MM.1S (cell line): ENCODE measurements around the gene GALNS.

Experiments used
- EZH2 ChIP-seq: fragments of 300-600 bp; sonication (generic); optimal IDR thresholded peaks from 2 replicates; pipeline ENCODE3; 2017; ENCODE audit warnings: low read depth, mild to moderate bottlenecking, antibody characterized with exemption, low read length, mixed read lengths
- EZH2phosphoT487 ChIP-seq: fragments of 300-600 bp; sonication (generic); IDR thresholded peaks from 2 replicates; pipeline ENCODE4 v1.6.1; 2018; ENCODE audit warnings: antibody characterized with exemption, low read length
- TF ChIP-seq, protein P1 (sequence below): fragments of 300-600 bp; sonication (generic); IDR thresholded peaks from 2 replicates; pipeline ENCODE4 v1.5.1; 2016; ENCODE audit warnings: antibody characterized with exemption, low read length, mixed read lengths

DNA sequence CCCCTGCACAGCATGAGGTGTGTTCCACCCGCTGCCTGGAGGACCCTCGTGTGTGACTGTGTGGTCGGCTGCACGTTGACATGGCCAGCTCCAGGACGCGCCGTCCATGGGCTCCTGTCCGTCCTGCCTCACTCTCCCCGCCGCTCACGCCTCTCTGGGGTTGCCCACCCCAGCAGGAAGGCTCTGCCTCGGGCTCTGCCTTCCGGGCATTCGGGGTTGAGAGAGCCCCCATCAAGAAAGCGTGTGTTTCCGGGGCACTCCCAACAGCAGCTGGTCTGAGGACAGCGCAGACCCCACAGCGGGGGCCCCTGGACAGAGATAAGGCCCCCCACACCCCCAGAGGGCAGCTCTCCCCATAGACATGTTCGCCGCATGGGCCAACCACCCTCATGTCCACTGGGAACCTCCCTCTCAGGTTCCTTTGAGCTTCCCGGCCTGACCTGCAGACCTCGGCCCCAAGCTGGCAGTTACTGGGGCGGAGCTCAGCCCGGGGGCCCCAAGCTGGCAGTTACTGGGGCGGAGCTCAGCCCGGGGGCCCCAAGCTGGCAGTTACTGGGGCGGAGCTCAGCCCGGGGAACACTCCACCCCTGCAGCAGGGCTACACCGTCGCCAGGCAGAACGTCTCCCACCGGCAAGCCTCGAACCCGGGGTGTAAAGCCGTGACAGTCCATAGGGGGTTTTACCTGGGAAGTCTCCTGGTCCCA lies 63.3 kb downstream of the GALNS start:
- TF ChIP-seq EZH2 (no peak), EZH2phosphoT487 (no peak)
- TF ChIP-seq, protein P1, sequence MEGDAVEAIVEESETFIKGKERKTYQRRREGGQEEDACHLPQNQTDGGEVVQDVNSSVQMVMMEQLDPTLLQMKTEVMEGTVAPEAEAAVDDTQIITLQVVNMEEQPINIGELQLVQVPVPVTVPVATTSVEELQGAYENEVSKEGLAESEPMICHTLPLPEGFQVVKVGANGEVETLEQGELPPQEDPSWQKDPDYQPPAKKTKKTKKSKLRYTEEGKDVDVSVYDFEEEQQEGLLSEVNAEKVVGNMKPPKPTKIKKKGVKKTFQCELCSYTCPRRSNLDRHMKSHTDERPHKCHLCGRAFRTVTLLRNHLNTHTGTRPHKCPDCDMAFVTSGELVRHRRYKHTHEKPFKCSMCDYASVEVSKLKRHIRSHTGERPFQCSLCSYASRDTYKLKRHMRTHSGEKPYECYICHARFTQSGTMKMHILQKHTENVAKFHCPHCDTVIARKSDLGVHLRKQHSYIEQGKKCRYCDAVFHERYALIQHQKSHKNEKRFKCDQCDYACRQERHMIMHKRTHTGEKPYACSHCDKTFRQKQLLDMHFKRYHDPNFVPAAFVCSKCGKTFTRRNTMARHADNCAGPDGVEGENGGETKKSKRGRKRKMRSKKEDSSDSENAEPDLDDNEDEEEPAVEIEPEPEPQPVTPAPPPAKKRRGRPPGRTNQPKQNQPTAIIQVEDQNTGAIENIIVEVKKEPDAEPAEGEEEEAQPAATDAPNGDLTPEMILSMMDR, result no peak
